Stimulated activated CD4-positive, alpha-beta T cell treated with anti-CD3 and anti-CD28 coated beads, TNF-alpha, amount 100 ng/mL, for 48 hours (primary cell): ENCODE measurements around the gene RAB32.

ENCODE experiments used
- DNase-seq, 3 donors: peaks; one replicate each; pipeline ENCODE4 v3.0.0-alpha.2; 2020; ENCODE audit warnings: low read depth in 3 of 3

RAB32 gene

GRCh38 chr6:146582857-146583256 lies 39.2 kb downstream of the RAB32 start:
- DNase-seq = no peak

GRCh38 chr6:146583966-146584365 lies 40.3 kb downstream of the RAB32 start:
- DNase-seq = no peak

GRCh38 chr6:146587459-146587858 lies 43.8 kb downstream of the RAB32 start:
- DNase-seq = no peak

- no peak for DNase-seq
These were observed 46.9 kb downstream of the RAB32 start for GRCh38 chr6:146590492-146590891.

- DNase-seq = no peak
These were observed 48.8 kb downstream of the RAB32 start for GRCh38 chr6:146592451-146592850.

GRCh38 chr6:146593986-146594385 lies 50.4 kb downstream of the RAB32 start:
- no peak for DNase-seq

- no peak for DNase-seq
These were observed 50.9 kb downstream of the RAB32 start for GRCh38 chr6:146594495-146594894.

GRCh38 chr6:146595972-146596731 lies 52.5 kb downstream of the RAB32 start:
- DNase-seq = no peak

GRCh38 chr6:146598772-146599405 lies 55.3 kb downstream of the RAB32 start, which contains the start of gene ADGB:
ADGB (plus strand) TSS chr6:146598972; CDS start chr6:146599041, 69 bp downstream.
- no peak for DNase-seq

GRCh38 chr6:146601352-146601751 lies 57.7 kb downstream of the RAB32 start:
- no peak for DNase-seq

GRCh38 chr6:146602526-146602925 lies 58.9 kb downstream of the RAB32 start:
- no peak for DNase-seq
